MM.1S (cell line): ENCODE results near the gene TMEM184B.

ENCODE experiments used
- DNase-seq: peaks from one replicate; pipeline ENCODE4 v3.0.0-alpha.2; 2015
- H2AFZ ChIP-seq: fragments of 300-600 bp; sonication (generic); 2 replicates; pipeline ENCODE4 v1.6.0; 2016; ENCODE audit warnings: antibody characterized with exemption, low read length
- H3F3A ChIP-seq: fragments of 300-600 bp; sonication (generic); 2 replicates; pipeline ENCODE4 v1.6.1; 2016; ENCODE audit warnings: mild to moderate bottlenecking, antibody characterized with exemption, low read length, moderate library complexity, mixed read lengths; ENCODE audit not compliant: insufficient read depth
- H3K27ac ChIP-seq: fragments of 300-600 bp; sonication (generic); 2 replicates; pipeline ENCODE4 v1.5.1; 2016; ENCODE audit warnings: mild to moderate bottlenecking, low read length
- H3K27me3 ChIP-seq: fragments of 300-600 bp; sonication (generic); replicated peaks from 2 replicates; pipeline ENCODE4 v1.6.0; 2016; ENCODE audit warnings: low read length; ENCODE audit not compliant: insufficient read depth
- H3K36me3 ChIP-seq: fragments of 300-600 bp; sonication (generic); replicated peaks from 2 replicates; pipeline ENCODE4 v1.6.1; 2016; ENCODE audit warnings: mild to moderate bottlenecking, low read length, mixed read lengths; ENCODE audit not compliant: insufficient read depth
- H3K4me1 ChIP-seq: fragments of 300-600 bp; sonication (generic); 2 replicates; pipeline ENCODE4 v1.6.1; 2016; ENCODE audit warnings: low read length, mixed read lengths
- H3K4me2 ChIP-seq: fragments of 300-600 bp; sonication (generic); 2 replicates; pipeline ENCODE4 v1.6.0; 2016; ENCODE audit warnings: low read depth, low read length
- H3K4me3 ChIP-seq: fragments of 300-600 bp; sonication (generic); 2 replicates; pipeline ENCODE4 v1.5.1; 2016; ENCODE audit warnings: low read length, mixed read lengths
- H3K79me2 ChIP-seq: fragments of 300-600 bp; sonication (generic); 2 replicates; pipeline ENCODE4 v1.6.1; 2016; ENCODE audit warnings: mixed run types, low read length, mixed read lengths
- H3K9ac ChIP-seq: fragments of 300-600 bp; sonication (generic); 2 replicates; pipeline ENCODE4 v1.6.1; 2016; ENCODE audit warnings: low read length, mixed read lengths
- H3K9me2 ChIP-seq: fragments of 300-600 bp; sonication (generic); replicated peaks from 2 replicates; pipeline ENCODE4 v1.6.1; 2016; ENCODE audit warnings: mild to moderate bottlenecking, low read length, mixed read lengths; ENCODE audit not compliant: insufficient read depth
- H3K9me3 ChIP-seq: fragments of 300-600 bp; sonication (generic); replicated peaks from 2 replicates; pipeline ENCODE4 v1.6.1; 2016; ENCODE audit warnings: mild to moderate bottlenecking, low read length, mixed read lengths; ENCODE audit not compliant: insufficient read depth
- H4K20me1 ChIP-seq: fragments of 300-600 bp; sonication (generic); 2 replicates; pipeline ENCODE4 v1.6.1; 2016; ENCODE audit warnings: mild to moderate bottlenecking, low read length, moderate library complexity, mixed read lengths; ENCODE audit not compliant: insufficient read depth
- CTCF ChIP-seq: fragments of 300-600 bp; sonication (generic); IDR thresholded peaks from 2 replicates; pipeline ENCODE4 v1.5.1; 2016; ENCODE audit warnings: antibody characterized with exemption, low read length, mixed read lengths
- EZH2 ChIP-seq: fragments of 300-600 bp; sonication (generic); optimal IDR thresholded peaks from 2 replicates; pipeline ENCODE3; 2017; ENCODE audit warnings: low read depth, mild to moderate bottlenecking, antibody characterized with exemption, low read length, mixed read lengths
- EZH2phosphoT487 ChIP-seq: fragments of 300-600 bp; sonication (generic); IDR thresholded peaks from 2 replicates; pipeline ENCODE4 v1.6.1; 2018; ENCODE audit warnings: antibody characterized with exemption, low read length

The TMEM184B gene

GRCh38 chr22:38248280-38248679, 24.5 kb downstream of the TMEM184B start:
- Histone ChIP-seq H3K9ac (no peak overlapping the region), H3K36me3 (peaks cover 2% of the 10 kb centered on the region), H3K27ac (peak overlapping the region; percentile 11; the same call in 1 of the 2 replicates), H4K20me1 (no peaks in the 10 kb centered on the region), H3K9me3 (no peaks in the 10 kb centered on the region), H3K79me2 (peaks cover 82% of the 10 kb centered on the region), H3K4me2 (no peak overlapping the region), H3K4me3 (no peak overlapping the region), H3K27me3 (no peaks in the 10 kb centered on the region), H3K9me2 (no peaks in the 10 kb centered on the region), H3K4me1 (peaks cover 84% of the 10 kb centered on the region), H2AFZ (no peak overlapping the region), H3F3A (peaks cover 34% of the 10 kb centered on the region)
- TF ChIP-seq EZH2, result no peak
- TF ChIP-seq EZH2phosphoT487, result no peak
- no peak for TF ChIP-seq CTCF
- DNase-seq, result no peak

GRCh38 chr22:38247713-38248112, 25.1 kb downstream of the TMEM184B start:
- no peaks in the 10 kb centered on the region for H4K20me1 ChIP-seq
- H3K27me3 ChIP-seq, result no peaks in the 10 kb centered on the region

GRCh38 chr22:38246692-38247091, 26.1 kb downstream of the TMEM184B start:
- Histone ChIP-seq H3K36me3 (peaks cover 2% of the 10 kb centered on the region), H3K9me3 (no peaks in the 10 kb centered on the region), H3K79me2 (peaks cover 80% of the 10 kb centered on the region), H3K27ac (peak overlapping the region; percentile 48; the same call in 1 of the 2 replicates), H3K27me3 (no peaks in the 10 kb centered on the region), H4K20me1 (no peaks in the 10 kb centered on the region), H2AFZ (no peak overlapping the region), H3K9me2 (no peaks in the 10 kb centered on the region), H3K4me1 (peaks cover 87% of the 10 kb centered on the region), H3K4me3 (no peak overlapping the region), H3K9ac (no peak overlapping the region), H3F3A (peaks cover 34% of the 10 kb centered on the region), H3K4me2 (no peak overlapping the region)
- TF ChIP-seq EZH2phosphoT487, result no peak
- no peak for TF ChIP-seq CTCF
- TF ChIP-seq EZH2, result no peak
- no peak for DNase-seq

More at GRCh38 chr22:38247713-38248112, 25.1 kb downstream of the TMEM184B start:
- peaks cover 82% of the 10 kb centered on the region for H3K79me2 ChIP-seq
- H3K27ac ChIP-seq, result peak overlapping the region; percentile 11; the same call in 1 of the 2 replicates
- peaks cover 2% of the 10 kb centered on the region for H3K36me3 ChIP-seq
- H3K9ac ChIP-seq, result no peak overlapping the region
- TF ChIP-seq CTCF (no peak), EZH2 (no peak), EZH2phosphoT487 (no peak)
- no peak overlapping the region for H3K4me3 ChIP-seq
- H3K4me1 ChIP-seq, result peaks cover 89% of the 10 kb centered on the region
- H2AFZ ChIP-seq, result no peak overlapping the region
- DNase-seq, result no peak
- H3K4me2 ChIP-seq, result no peak overlapping the region
- H3K9me3 ChIP-seq, result no peaks in the 10 kb centered on the region
- no peaks in the 10 kb centered on the region for H3K9me2 ChIP-seq
- H3F3A ChIP-seq, result peaks cover 34% of the 10 kb centered on the region
